Hepatocyte (in vitro differentiated cells): Measurements from ENCODE around the gene PRDX6. TPM values are rescaled to one million over a fixed set of nuclear protein-coding genes. Genes with fewer than 3 reads are reported as not detected.
A peak's percentile ranks its signal among the peaks of the same experiment; 100 is the strongest.
"Not testable (repeated sequence)": the region's sequence is repeated elsewhere in the genome, so short reads cannot be mapped to it uniquely, and the experiment has no call there.

Source experiments
- DNase-seq: peaks from one replicate; pipeline ENCODE4 v3.0.0-alpha.2; 2016; ENCODE audit warnings: low spot score
- H2AFZ ChIP-seq: fragments of 200-600 bp; sonication (generic); 2 replicates; pipeline ENCODE4 v1.6.0; 2016; ENCODE audit warnings: antibody characterized with exemption, mild to moderate bottlenecking
- H3K27ac ChIP-seq: fragments of 200-600 bp; sonication (generic); 2 replicates; pipeline ENCODE4 v1.5.1; 2016; ENCODE audit warnings: mild to moderate bottlenecking
- H3K27me3 ChIP-seq: fragments of 200-600 bp; sonication (generic); 2 replicates; pipeline ENCODE4 v1.6.1; 2016
- H3K36me3 ChIP-seq: fragments of 200-600 bp; sonication (generic); replicated peaks from 2 replicates; pipeline ENCODE4 v1.5.1; 2016; ENCODE audit warnings: low read depth; ENCODE audit not compliant: insufficient read depth
- H3K4me1 ChIP-seq: fragments of 200-600 bp; sonication (generic); 2 replicates; pipeline ENCODE4 v1.5.1; 2016; ENCODE audit warnings: mild to moderate bottlenecking, moderate library complexity; ENCODE audit not compliant: insufficient read depth
- H3K4me2 ChIP-seq: fragments of 200-600 bp; sonication (generic); 2 replicates; pipeline ENCODE4 v1.6.0; 2016
- H3K4me3 ChIP-seq: fragments of 200-600 bp; sonication (generic); 2 replicates; pipeline ENCODE4 v1.5.1; 2016; ENCODE audit warnings: mild to moderate bottlenecking
- H3K79me2 ChIP-seq: fragments of 200-600 bp; sonication (generic); 2 replicates; pipeline ENCODE4 v1.6.0; 2017; ENCODE audit warnings: mild to moderate bottlenecking
- H3K9me2 ChIP-seq: fragments of 200-600 bp; sonication (generic); replicated peaks from 2 replicates; pipeline ENCODE4 v1.6.0; 2017; ENCODE audit warnings: mild to moderate bottlenecking; ENCODE audit not compliant: insufficient read depth
- H3K9me3 ChIP-seq: fragments of 200-600 bp; sonication (generic); 2 replicates; pipeline ENCODE4 v1.5.1; 2016; ENCODE audit warnings: low read depth, mild to moderate bottlenecking
- H4K20me1 ChIP-seq: fragments of 200-600 bp; sonication (generic); 2 replicates; pipeline ENCODE4 v1.6.0; 2016; ENCODE audit warnings: mild to moderate bottlenecking; ENCODE audit not compliant: insufficient read depth, poor library complexity, severe bottlenecking
- EZH2 ChIP-seq: fragments of 200-600 bp; sonication (generic); IDR thresholded peaks from 2 replicates; pipeline ENCODE4 v1.6.1; 2016; ENCODE audit warnings: antibody characterized with exemption, mild to moderate bottlenecking, borderline replicate concordance
- EZH2phosphoT487 ChIP-seq: fragments of 200-600 bp; sonication (generic); IDR thresholded peaks from one replicate; pipeline ENCODE4 v1.6.1; 2018; ENCODE audit warnings: antibody characterized with exemption, mild to moderate bottlenecking, low read depth, moderate library complexity; ENCODE audit not compliant: unreplicated experiment, severe bottlenecking
- WGBS: methylation state at CpG from one replicate; pipeline ENCODE4 v1.1.6; 2016; ENCODE audit warnings: low lambda C conversion rate; ENCODE audit errors: missing lambda C conversion rate; 5-methylcytosine and 5-hydroxymethylcytosine counted together
- polyA plus RNA-seq: library from polyadenylated mRNA; unstranded; fragments of >200 nt; fragmentation: Nextera tagmentation; extraction: Ambion mirVana; gene quantifications from 2 replicates; pipeline ENCODE4 v1.2.1, GENCODE V29; 2016
- total RNA-seq: library from RNA; depleted of rRNA; stranded (reverse); fragments of >200 nt; gene quantifications from 2 replicates; pipeline ENCODE4 v1.2.3, GENCODE V29; 2014
- TF ChIP-seq, protein P1 (sequence below): fragments of 200-600 bp; sonication (generic); IDR thresholded peaks from 2 replicates; pipeline ENCODE4 v1.5.1; 2016; ENCODE audit warnings: antibody characterized with exemption, mild to moderate bottlenecking; ENCODE audit not compliant: poor library complexity

The PRDX6 gene
- total and polyA plus RNA-seq, 2 experiments from 2014 or later: 350 to 400 TPM

DNA sequence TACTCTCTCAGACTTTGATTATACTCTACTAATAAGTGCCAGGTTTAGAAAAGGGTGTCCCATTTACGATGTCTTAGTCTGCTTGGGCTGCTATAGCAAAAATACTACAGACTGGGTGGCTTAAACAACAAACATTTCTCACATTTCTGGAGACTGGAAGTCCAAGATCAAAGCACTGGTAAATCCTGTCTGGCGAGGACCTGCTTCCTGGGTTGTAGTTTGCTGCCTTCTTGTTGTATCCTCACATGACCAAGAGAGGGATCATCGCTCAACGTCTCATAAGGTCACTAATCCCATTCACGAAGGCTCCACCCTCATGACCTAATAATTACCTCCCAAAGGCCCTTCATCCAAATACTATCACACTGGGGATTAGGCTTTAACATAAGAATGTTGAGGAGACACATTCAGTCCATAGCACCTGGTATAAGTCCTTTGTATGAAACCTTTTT, 12.0 kb downstream of the PRDX6 start:
- H2AFZ ChIP-seq: no peak overlapping the region
- no peaks in the 10 kb centered on the region for H4K20me1 ChIP-seq
- WGBS: 73% methylated on average over 5 of the region's 5 CpGs
- peaks cover 9% of the 10 kb centered on the region for H3K36me3 ChIP-seq
- no peaks in the 10 kb centered on the region for H3K9me3 ChIP-seq
- no peaks in the 10 kb centered on the region for H3K9me2 ChIP-seq
- no peaks in the 10 kb centered on the region for H3K79me2 ChIP-seq
- no peak overlapping the region for H3K4me3 ChIP-seq
- no peak for TF ChIP-seq EZH2
- no peak for TF ChIP-seq EZH2phosphoT487
- TF ChIP-seq, protein P1, sequence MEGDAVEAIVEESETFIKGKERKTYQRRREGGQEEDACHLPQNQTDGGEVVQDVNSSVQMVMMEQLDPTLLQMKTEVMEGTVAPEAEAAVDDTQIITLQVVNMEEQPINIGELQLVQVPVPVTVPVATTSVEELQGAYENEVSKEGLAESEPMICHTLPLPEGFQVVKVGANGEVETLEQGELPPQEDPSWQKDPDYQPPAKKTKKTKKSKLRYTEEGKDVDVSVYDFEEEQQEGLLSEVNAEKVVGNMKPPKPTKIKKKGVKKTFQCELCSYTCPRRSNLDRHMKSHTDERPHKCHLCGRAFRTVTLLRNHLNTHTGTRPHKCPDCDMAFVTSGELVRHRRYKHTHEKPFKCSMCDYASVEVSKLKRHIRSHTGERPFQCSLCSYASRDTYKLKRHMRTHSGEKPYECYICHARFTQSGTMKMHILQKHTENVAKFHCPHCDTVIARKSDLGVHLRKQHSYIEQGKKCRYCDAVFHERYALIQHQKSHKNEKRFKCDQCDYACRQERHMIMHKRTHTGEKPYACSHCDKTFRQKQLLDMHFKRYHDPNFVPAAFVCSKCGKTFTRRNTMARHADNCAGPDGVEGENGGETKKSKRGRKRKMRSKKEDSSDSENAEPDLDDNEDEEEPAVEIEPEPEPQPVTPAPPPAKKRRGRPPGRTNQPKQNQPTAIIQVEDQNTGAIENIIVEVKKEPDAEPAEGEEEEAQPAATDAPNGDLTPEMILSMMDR: no peak
- H3K27ac ChIP-seq: peak overlapping the region; percentile 21
- DNase-seq: peak; percentile 41
- no peaks in the 10 kb centered on the region for H3K27me3 ChIP-seq
- H3K4me1 ChIP-seq: no peaks in the 10 kb centered on the region
- H3K4me2 ChIP-seq: no peak overlapping the region

DNA sequence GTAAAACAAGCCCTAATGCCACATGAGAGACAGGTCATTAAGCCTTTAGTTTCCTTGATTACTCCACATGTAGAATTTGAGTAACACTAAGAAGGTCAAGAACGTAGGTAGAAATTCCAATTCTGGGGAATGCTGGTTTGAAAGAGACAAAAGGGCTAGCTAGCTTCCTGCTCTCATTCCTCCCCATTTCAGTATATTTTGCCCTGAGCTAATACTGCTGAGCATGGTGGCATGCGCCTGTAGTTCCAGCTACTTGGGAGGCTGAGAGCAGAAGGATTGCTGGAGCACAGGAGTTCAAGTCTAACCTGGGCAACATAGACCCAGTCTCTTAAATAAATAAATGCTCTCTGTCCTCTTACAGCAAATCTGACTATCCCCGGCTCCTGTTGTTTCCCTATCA, 12.8 kb downstream of the PRDX6 start:
- no peak for TF ChIP-seq EZH2
- TF ChIP-seq, protein P1: no peak
- TF ChIP-seq EZH2phosphoT487: no peak
- H3K27me3 ChIP-seq: no peaks in the 10 kb centered on the region
- H3K4me3 ChIP-seq: no peak overlapping the region
- DNase-seq: no peak
- no peaks in the 10 kb centered on the region for H3K9me2 ChIP-seq
- H4K20me1 ChIP-seq: no peaks in the 10 kb centered on the region
- no peaks in the 10 kb centered on the region for H3K79me2 ChIP-seq
- H3K9me3 ChIP-seq: no peaks in the 10 kb centered on the region
- H3K27ac ChIP-seq: no peak overlapping the region
- H3K4me1 ChIP-seq: no peaks in the 10 kb centered on the region
- H3K4me2 ChIP-seq: no peak overlapping the region
- H3K36me3 ChIP-seq: peaks cover 9% of the 10 kb centered on the region
- 98% methylated on average over 3 of the region's 3 CpGs for WGBS
- H2AFZ ChIP-seq: no peak overlapping the region

DNA sequence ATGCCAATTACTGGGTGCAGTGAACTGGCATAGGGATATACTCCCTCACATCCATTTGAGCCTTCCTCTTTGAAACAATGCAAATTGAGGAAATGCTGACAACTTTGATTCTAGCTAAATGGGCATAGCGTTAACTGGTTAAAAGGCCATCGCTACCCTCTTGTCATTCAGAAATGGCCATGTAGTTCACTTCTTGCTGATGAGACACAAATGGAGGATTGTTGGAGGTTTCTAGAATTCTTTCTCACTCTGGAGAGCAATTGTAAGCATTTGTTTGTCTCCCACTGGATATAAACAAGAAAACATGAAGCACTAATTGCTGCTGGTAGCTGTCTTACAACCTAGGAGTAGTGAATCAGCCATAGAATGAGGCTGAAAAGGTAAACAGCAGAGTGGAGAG, 14.4 kb downstream of the PRDX6 start:
- H3K4me1 ChIP-seq: no peaks in the 10 kb centered on the region
- TF ChIP-seq EZH2 (no peak), EZH2phosphoT487 (no peak)
- TF ChIP-seq, protein P1: no peak
- no peak overlapping the region for H3K4me3 ChIP-seq
- H2AFZ ChIP-seq: no peak overlapping the region
- no peaks in the 10 kb centered on the region for H3K9me2 ChIP-seq
- no peak for DNase-seq
- H3K27ac ChIP-seq: no peak overlapping the region
- peaks cover 5% of the 10 kb centered on the region for H3K36me3 ChIP-seq
- no peaks in the 10 kb centered on the region for H4K20me1 ChIP-seq
- H3K4me2 ChIP-seq: no peak overlapping the region
- H3K79me2 ChIP-seq: no peaks in the 10 kb centered on the region
- no peaks in the 10 kb centered on the region for H3K27me3 ChIP-seq
- WGBS: 93% methylated on average over 2 of the region's 2 CpGs
- H3K9me3 ChIP-seq: no peaks in the 10 kb centered on the region

DNA sequence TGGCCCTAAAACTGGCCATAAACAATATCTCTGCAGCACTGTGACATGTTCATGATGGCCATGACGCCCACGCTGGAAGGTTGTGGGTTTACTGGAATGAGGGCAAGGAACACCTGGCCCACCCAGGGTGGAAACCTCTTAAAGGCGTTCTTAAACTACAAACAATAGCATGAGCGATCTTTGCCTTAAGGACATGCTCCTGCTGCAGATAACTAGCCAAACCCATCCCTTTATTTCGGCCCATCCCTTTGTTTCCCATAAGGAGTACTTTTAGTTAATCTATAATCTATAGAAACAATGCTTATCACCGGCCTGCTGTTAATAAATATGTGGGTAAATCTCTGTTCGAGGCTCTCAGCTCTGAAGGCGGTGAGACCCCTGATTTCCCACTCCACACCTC, 16.0 kb downstream of the PRDX6 start:
- H3K4me3 ChIP-seq, H3K9me2 ChIP-seq, H3K79me2 ChIP-seq, H3K27me3 ChIP-seq, H3K9me3 ChIP-seq, H3K4me1 ChIP-seq, DNase-seq, H3K4me2 ChIP-seq, H4K20me1 ChIP-seq, H3K27ac ChIP-seq, H3K36me3 ChIP-seq, H2AFZ ChIP-seq: not testable (repeated sequence)
- 92% methylated on average over 8 of the region's 8 CpGs for WGBS
